Testis (tissue), 3 donors: ENCODE measurements around the gene TNNI2. TPM values are rescaled to one million over a fixed set of nuclear protein-coding genes. Genes with fewer than 3 reads are reported as not detected.

Source experiments
- DNase-seq: peaks from one replicate; pipeline ENCODE4 v3.0.0-alpha.2; 2019
- H3K27ac ChIP-seq, 2 donors: fragments of 200-600 bp; sonication (generic); one replicate each; pipeline ENCODE4 v1.5.1; 2019
- H3K27me3 ChIP-seq: fragments of 200-600 bp; sonication (generic); one replicate; pipeline ENCODE4 v1.5.1; 2019
- H3K36me3 ChIP-seq: fragments of 200-600 bp; sonication (generic); one replicate; pipeline ENCODE4 v1.5.1; 2017; ENCODE audit warnings: low read depth; ENCODE audit errors: missing control alignments
- H3K4me1 ChIP-seq: fragments of 200-600 bp; sonication (generic); one replicate; pipeline ENCODE4 v1.5.1; 2019
- H3K4me3 ChIP-seq, 2 donors: fragments of 200-600 bp; sonication (generic); one replicate each; pipeline ENCODE4 v1.5.1; 2017 to 2019
- H3K9me3 ChIP-seq: fragments of 200-600 bp; sonication (generic); one replicate; pipeline ENCODE4 v1.5.1; 2017
- POLR2A ChIP-seq: fragments of 450-650 bp; IDR thresholded peaks from one replicate; pipeline ENCODE4 v1.6.1; 2017; ENCODE audit warnings: antibody characterized with exemption, mild to moderate bottlenecking, moderate library complexity
- WGBS, 2 donors: methylation state at CpG; one replicate each; pipeline ENCODE4 v1.1.5; 2018; 5-methylcytosine and 5-hydroxymethylcytosine counted together
- intact Hi-C: fragments of 100-400 bp; cut with DNase I; formaldehyde crosslinking; loops from one replicate; pipeline ENCODE4 v1.15.1; 2023; ENCODE audit warnings: low total_unique reads
- polyA plus RNA-seq: library from polyadenylated mRNA; stranded (reverse); fragments of 350-450 nt; fragmentation: Illumina TruSeq; extraction: RNeasy Lipid Tissue Mini Kit (QIAGEN cat#74804); gene quantifications from one replicate; pipeline ENCODE4 v1.2.3, GENCODE V29; 2014; ENCODE audit warnings: low read depth, low replicate concordance; ENCODE audit not compliant: insufficient read depth
- total RNA-seq, 2 donors: library from RNA; depleted of rRNA; stranded (reverse); fragments of >200 nt; gene quantifications; one replicate each; pipeline ENCODE4 v1.2.3, GENCODE V29; 2016
- TF ChIP-seq, protein P1 (sequence below), 3 experiments: fragments of 450-650 bp in 2 of 3; fragments of 200-600 bp in 1 of 3; sonication (generic) in 1 of 3; IDR thresholded peaks; one replicate each; pipeline ENCODE4 v1.5.1; 2016 to 2019; ENCODE audit warnings: antibody characterized with exemption in 3 of 3, mild to moderate bottlenecking in 2 of 3, moderate library complexity in 1 of 3

TNNI2 gene
- total and polyA plus RNA-seq, 3 donors from 2014 or later, result 8.6 TPM; not detected in 2

DNA sequence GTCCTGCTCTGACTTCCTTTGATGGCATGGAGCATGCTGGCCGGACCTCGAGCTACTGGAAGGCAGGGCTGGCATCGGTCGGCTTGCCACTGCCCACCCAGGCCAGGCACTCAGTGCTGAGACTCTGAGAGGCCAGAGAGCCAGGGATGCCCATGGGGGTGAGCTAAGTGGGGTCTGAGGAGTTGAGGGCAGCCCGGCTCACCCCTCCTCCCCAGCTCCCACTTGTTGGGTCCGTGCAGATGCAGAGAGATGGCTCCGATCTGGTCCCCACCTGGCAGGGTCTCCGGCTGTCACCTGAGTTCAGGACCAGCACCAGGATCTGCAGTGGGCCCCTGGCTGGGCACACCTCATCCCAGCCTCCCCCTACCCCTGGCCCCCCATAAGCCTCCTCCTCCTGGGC is 27.4 kb downstream of the TNNI2 start:
- H3K27ac ChIP-seq, result no peak overlapping the region
- H3K36me3 ChIP-seq, result no peaks in the 10 kb centered on the region
- no peak overlapping the region for H3K4me3 ChIP-seq
- WGBS, 2 donors, result 80 to 97% methylated on average over 3 to 8 of the region's 8 CpGs
- TF ChIP-seq, protein P1, sequence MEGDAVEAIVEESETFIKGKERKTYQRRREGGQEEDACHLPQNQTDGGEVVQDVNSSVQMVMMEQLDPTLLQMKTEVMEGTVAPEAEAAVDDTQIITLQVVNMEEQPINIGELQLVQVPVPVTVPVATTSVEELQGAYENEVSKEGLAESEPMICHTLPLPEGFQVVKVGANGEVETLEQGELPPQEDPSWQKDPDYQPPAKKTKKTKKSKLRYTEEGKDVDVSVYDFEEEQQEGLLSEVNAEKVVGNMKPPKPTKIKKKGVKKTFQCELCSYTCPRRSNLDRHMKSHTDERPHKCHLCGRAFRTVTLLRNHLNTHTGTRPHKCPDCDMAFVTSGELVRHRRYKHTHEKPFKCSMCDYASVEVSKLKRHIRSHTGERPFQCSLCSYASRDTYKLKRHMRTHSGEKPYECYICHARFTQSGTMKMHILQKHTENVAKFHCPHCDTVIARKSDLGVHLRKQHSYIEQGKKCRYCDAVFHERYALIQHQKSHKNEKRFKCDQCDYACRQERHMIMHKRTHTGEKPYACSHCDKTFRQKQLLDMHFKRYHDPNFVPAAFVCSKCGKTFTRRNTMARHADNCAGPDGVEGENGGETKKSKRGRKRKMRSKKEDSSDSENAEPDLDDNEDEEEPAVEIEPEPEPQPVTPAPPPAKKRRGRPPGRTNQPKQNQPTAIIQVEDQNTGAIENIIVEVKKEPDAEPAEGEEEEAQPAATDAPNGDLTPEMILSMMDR (IDR thresholded peaks at IDR 0.05), result no peak
- no peak for TF ChIP-seq POLR2A
- no peak for DNase-seq
- no peaks in the 10 kb centered on the region for H3K27me3 ChIP-seq
- H3K9me3 ChIP-seq, result no peaks in the 10 kb centered on the region
- H3K4me1 ChIP-seq, result peaks cover 21% of the 10 kb centered on the region
- intact Hi-C loops, result no loop called here

DNA sequence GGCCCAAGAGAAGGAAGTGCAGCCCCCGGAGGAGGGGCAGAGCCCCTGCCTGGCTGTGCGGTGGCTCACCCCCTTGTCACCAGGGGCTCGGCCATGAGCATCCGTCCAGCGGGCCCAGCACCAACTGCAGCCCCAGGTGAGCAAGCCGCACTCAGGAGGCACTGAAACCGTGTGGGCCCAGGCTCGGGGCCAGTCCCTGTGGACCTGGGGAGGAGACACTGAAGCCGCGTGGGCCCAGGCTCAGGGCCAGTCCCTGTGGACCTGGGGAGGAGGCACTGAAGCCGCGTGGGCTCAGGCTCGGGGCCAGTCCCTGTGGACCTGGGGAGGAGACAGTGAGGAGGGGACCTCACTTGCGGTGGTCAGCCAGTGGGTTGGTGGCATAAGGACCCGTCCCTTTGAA is 28.0 kb downstream of the TNNI2 start:
- Histone ChIP-seq H3K4me3 (no peak overlapping the region), H3K4me1 (peaks cover 21% of the 10 kb centered on the region), H3K36me3 (no peaks in the 10 kb centered on the region), H3K27ac (no peak overlapping the region), H3K9me3 (no peaks in the 10 kb centered on the region), H3K27me3 (no peaks in the 10 kb centered on the region)
- 72 to 88% methylated on average over 15 of the region's 15 CpGs for WGBS, 2 donors
- no peak for TF ChIP-seq POLR2A
- TF ChIP-seq, protein P1 (IDR thresholded peaks at IDR 0.05), result no peak
- intact Hi-C loops, result no loop called here
- no peak for DNase-seq

DNA sequence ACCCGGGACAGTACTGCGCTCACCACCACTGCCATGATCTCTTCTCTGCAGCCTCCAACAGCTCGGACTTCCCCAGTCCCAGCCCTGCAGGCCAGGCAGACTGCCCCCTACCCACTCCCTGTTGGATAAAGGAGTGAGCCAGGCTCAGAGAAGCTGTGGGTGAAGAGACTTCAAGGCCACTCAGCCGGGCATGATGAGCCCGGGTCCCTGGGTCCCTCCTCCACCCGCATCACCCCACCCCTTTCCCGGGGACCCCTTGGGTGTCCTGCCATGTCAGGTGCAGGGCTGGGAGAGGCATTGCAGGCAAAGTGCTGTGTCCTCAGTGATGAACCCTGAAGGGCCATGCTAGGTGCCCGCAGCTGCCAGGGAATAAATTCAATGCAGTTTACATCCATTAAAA is 28.6 kb downstream of the TNNI2 start:
- H3K9me3 ChIP-seq, result no peaks in the 10 kb centered on the region
- no peaks in the 10 kb centered on the region for H3K27me3 ChIP-seq
- TF ChIP-seq, protein P1 (IDR thresholded peaks at IDR 0.05), result no peak
- no peak for TF ChIP-seq POLR2A
- 81 to 82% methylated on average over 6 to 8 of the region's 8 CpGs for WGBS, 2 donors
- H3K36me3 ChIP-seq, result no peaks in the 10 kb centered on the region
- peaks cover 21% of the 10 kb centered on the region for H3K4me1 ChIP-seq
- no peak overlapping the region for H3K4me3 ChIP-seq
- no peak for DNase-seq
- H3K27ac ChIP-seq, result peak overlapping the region in 1 of 2 donors; percentile 42
- intact Hi-C loops, result no loop called here

DNA sequence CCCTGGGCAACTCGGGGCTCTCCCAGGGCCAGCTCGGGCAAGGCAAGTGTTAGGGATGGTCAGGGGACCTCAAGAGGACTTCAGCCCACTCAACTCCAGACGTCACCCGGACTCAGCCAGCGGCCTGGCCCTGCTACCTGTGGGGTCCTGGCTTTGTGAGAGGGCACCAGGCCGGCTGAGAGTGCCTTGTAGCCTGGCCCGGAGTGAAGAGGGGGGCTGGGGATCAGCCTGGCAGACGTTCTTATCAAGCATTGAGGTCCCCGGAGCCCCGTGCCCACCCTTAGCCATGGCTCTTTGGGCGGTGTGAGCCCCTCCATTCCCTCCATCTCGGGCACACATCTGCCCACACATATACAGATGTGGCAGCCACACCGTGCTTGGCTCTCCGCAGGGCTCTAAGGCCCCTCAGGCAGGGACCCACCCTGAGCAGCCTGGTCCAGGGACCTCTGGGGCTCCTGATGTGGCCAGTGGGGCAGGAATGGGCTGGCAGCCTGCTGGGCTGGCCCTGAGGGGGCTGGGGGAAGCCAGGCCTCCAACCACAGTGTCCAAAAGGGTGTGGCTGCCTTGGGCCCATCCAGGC is 29.4 kb downstream of the TNNI2 start:
- DNase-seq, result no peak
- H3K9me3 ChIP-seq, result no peaks in the 10 kb centered on the region
- H3K4me3 ChIP-seq, result peak overlapping the region in 1 of 2 donors; percentile 36
- H3K36me3 ChIP-seq, result no peaks in the 10 kb centered on the region
- H3K27ac ChIP-seq, result peak overlapping the region in 1 of 2 donors; percentile 42
- 86% methylated on average over 14 of the region's 14 CpGs; no CpG with 5 or more reads in 1 of the 2 donors for WGBS, 2 donors
- no peaks in the 10 kb centered on the region for H3K27me3 ChIP-seq
- TF ChIP-seq, protein P1 (IDR thresholded peaks at IDR 0.05), result no peak
- TF ChIP-seq POLR2A, result no peak
- peaks cover 18% of the 10 kb centered on the region for H3K4me1 ChIP-seq
- intact Hi-C loops, result no loop called here
